ENCODE data around the gene CACNA2D1.

DNA sequence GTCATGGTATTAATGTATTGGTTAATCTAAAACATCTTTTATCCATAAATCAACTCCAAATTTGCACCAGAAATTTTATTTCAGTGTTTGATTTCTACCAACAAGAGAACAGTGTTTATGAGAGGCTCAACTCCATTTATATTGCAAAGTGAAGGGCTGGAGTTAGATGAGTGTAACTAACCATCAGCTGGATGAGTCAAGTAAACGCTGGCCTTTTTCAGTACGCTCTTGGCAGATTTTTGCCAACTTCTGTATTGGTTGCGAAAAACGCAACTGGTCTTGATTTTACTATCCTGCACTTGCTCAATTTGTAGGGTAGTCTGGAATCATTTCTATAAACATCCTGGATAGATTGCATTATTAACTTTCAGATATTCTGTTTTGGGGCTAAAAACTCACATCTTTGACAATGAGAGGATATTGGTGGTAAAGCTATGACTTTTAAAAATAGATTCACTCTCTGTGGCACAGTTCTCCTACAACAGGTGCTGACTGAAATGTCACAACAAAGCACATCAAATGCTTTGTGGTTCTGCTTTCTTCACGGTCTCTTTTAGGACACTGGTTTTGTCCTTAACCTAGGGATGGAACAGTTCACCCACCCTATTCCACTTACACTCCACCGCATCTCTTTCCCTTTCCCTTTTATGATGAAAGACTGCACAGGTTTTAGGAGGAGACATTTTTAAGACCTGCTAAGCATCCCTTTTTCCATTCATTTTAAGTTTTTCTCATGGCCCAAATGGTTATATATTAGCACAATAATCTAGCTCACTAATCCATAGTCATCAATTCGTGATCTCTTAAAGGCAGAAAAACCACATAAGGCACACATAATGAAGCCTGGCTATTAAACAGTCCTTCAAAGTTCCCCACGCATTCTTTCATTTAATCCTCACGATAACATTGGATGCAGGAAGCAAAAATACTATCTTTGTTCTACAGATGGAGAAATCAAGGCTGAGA lies 12.8 kb downstream of the CACNA2D1 start:
- TF ChIP-seq RAD21 (IDR thresholded peaks at IDR 0.05; ENCODE audit: low read depth) (no peak), CTCF (IDR thresholded peaks at IDR 0.05 in 2 of 3, conservative IDR thresholded peaks at IDR 0.05 in 1 of 3; ENCODE audit: borderline replicate concordance in 1 of 3, insufficient read depth in 1 of 3, low read depth in 2 of 3, low read length in 2 of 3) (no peak), ATF3 (IDR thresholded peaks at IDR 0.05) (no peak), CBX3 (IDR thresholded peaks at IDR 0.05; ENCODE audit: low read depth) (no peak), ZNF274 (IDR thresholded peaks at IDR 0.05; ENCODE audit: low read depth, low read length) (no peak)

All from HCT116 (cell line).